Suprapubic skin (tissue), 4 donors: ENCODE results near the gene TFDP1.

ENCODE experiments used
- POLR2A ChIP-seq, 2 donors: fragments of 450-650 bp; IDR thresholded peaks; one replicate each; pipeline ENCODE4 v1.6.1; 2017; ENCODE audit warnings: antibody characterized with exemption in 2 of 2, mild to moderate bottlenecking in 2 of 2, moderate library complexity in 2 of 2
- POLR2AphosphoS5 ChIP-seq, 3 donors: sonication (generic); formaldehyde crosslinking; IDR thresholded peaks; one replicate each; pipeline ENCODE4 v1.6.1; 2017; ENCODE audit warnings: antibody characterized with exemption in 3 of 3
- TF ChIP-seq, protein P1 (sequence below), 2 donors: fragments of 200-600 bp in 1 of 2; fragments of 450-650 bp in 1 of 2; sonication (generic) in 1 of 2; IDR thresholded peaks; one replicate each; pipeline ENCODE4 v1.5.1; 2016 to 2019; ENCODE audit warnings: antibody characterized with exemption in 2 of 2, mild to moderate bottlenecking in 1 of 2, moderate library complexity in 1 of 2

DNA sequence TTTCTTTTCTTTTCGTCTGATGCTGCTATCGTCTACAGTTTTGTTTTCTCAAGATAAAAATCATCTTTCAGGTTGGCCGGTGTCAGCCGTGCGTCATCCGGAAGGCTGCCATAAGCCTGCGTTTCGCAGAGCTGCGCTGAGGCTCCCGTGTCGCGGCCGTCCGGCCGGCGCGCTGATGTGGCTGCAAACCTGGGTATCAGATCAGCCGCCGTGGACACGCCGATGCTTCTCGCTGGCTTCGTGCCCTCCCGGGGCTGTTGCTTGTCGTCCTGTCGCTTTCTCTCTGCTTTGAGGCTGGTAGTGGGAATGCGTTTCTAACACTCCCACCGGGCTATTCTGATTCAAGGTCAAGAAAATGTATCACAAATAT, 45.9 kb upstream of the TFDP1 start:
- TF ChIP-seq POLR2AphosphoS5 (IDR thresholded peaks at IDR 0.05) (no peak), POLR2A (IDR thresholded peaks at IDR 0.05) (no peak)
- TF ChIP-seq, protein P1, sequence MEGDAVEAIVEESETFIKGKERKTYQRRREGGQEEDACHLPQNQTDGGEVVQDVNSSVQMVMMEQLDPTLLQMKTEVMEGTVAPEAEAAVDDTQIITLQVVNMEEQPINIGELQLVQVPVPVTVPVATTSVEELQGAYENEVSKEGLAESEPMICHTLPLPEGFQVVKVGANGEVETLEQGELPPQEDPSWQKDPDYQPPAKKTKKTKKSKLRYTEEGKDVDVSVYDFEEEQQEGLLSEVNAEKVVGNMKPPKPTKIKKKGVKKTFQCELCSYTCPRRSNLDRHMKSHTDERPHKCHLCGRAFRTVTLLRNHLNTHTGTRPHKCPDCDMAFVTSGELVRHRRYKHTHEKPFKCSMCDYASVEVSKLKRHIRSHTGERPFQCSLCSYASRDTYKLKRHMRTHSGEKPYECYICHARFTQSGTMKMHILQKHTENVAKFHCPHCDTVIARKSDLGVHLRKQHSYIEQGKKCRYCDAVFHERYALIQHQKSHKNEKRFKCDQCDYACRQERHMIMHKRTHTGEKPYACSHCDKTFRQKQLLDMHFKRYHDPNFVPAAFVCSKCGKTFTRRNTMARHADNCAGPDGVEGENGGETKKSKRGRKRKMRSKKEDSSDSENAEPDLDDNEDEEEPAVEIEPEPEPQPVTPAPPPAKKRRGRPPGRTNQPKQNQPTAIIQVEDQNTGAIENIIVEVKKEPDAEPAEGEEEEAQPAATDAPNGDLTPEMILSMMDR (IDR thresholded peaks at IDR 0.05) = no peak
